ENCODE measurements around the gene ITPKB.
"Not testable (repeated sequence)": the region's sequence is repeated elsewhere in the genome, so short reads cannot be mapped to it uniquely, and the experiment has no call there.

Gene ITPKB

DNA sequence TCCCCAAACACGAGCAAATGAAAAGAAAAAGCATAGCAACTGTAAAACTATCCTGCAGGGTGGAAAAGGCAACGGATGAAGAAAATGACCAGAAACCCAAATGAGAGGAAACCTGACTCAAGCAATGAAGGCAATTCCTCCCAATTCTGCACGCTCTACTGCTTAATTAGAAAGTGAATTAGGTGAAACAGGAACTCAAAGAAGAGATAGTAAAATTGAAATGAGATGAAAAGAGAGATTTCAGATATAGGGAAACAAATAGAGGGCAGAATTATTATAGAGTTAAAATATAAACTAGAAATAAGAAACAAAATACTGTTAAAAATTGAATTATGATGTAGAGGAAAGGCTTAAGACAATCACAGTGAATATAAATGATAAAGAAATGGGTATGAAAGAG, 27.5 kb upstream of the ITPKB start:
- Mint-ChIP-seq H3K27ac (no peak overlapping the region), H3K36me3 (ENCODE audit: low read depth) (no peaks in the 10 kb centered on the region), H3K4me3 (no peak overlapping the region), H3K9me3 (no peaks in the 10 kb centered on the region), H3K27me3 (no peaks in the 10 kb centered on the region), H3K4me1 (ENCODE audit: low read depth) (peaks cover 26% of the 10 kb centered on the region)

GRCh38 chr1:226764533-226764932, 25.5 kb upstream of the ITPKB start:
- Mint-ChIP-seq H3K36me3 (ENCODE audit: low read depth) (no peaks in the 10 kb centered on the region), H3K27ac (peak overlapping the region; percentile 5), H3K27me3 (no peaks in the 10 kb centered on the region), H3K9me3 (no peaks in the 10 kb centered on the region), H3K4me3 (no peak overlapping the region), H3K4me1 (ENCODE audit: low read depth) (peaks cover 29% of the 10 kb centered on the region)

GRCh38 chr1:226763905-226764264, 24.8 kb upstream of the ITPKB start:
- peaks cover 29% of the 10 kb centered on the region for H3K4me1 Mint-ChIP-seq (ENCODE audit: low read depth)
- H3K36me3 Mint-ChIP-seq (ENCODE audit: low read depth), result no peaks in the 10 kb centered on the region
- no peaks in the 10 kb centered on the region for H3K27me3 Mint-ChIP-seq
- H3K4me3 Mint-ChIP-seq, result no peak overlapping the region
- no peaks in the 10 kb centered on the region for H3K9me3 Mint-ChIP-seq
- H3K27ac Mint-ChIP-seq, result peak overlapping the region; percentile 13

DNA sequence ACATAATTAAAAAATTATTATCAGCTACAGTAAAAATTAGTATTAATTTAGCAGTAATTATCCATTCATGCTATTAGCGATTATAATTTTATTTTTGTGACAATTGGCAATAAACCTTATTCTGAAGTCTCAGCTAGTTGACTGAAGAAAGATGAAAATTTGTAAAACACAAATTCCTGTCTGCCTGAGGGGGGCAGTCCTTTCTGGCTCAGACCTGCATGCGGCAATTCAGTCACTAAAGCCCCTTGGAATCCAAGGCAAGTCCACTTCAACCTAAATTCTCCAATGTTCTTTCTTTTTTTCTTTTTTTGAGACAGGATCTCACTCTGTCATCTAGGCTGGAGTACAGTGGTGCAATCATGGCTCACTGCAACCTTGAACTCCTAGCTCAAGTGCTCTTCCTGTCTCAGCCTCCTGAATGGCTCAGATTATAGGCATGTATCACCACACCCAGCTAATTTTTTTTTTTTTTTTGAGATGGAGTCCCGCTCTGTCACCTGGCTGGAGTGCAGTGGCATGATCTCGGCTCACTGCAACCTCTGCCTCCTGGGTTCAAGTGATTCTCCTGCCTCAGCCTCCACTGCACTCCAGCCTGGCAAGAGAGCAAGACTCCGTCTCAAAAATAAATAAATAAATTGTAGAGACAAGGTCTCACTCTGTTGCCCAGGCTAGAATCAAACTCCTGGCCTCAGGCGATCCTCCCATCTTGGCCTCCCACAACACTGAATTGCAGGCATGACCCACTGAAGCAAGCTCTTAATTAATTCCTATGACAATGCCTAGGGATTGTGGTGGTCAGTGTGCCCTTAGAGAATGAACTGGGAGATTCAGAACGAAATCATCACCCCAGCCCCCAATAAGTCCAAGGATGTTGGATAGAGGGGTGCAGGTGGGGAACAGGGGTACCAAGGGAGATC, 24.2 kb upstream of the ITPKB start:
- H3K9me3 Mint-ChIP-seq, result no peaks in the 10 kb centered on the region
- H3K36me3 Mint-ChIP-seq (ENCODE audit: low read depth), result no peaks in the 10 kb centered on the region
- peak overlapping the region; percentile 13 for H3K27ac Mint-ChIP-seq
- H3K4me3 Mint-ChIP-seq, result no peak overlapping the region
- no peaks in the 10 kb centered on the region for H3K27me3 Mint-ChIP-seq
- H3K4me1 Mint-ChIP-seq (ENCODE audit: low read depth), result peaks cover 29% of the 10 kb centered on the region

DNA sequence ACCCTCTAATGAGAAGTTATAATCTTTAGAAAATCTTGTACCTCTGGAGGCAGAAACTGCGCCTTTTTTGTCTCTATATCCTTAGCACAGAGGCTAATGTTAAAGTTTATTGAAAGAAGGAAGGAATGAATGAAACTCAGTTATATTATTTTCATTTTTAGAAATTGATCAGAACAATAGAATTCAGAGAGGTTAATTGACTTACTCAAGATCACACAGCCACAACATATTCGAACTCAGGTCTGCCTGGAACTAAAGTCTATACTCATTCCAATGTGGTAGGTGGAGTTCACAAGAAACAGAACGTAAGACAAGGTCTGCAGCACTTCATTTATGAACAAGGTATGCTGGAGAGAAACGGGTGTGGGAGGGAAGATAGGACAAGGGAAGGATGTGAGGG, 23.0 kb upstream of the ITPKB start:
- Mint-ChIP-seq H3K27ac (no peak overlapping the region), H3K27me3 (no peaks in the 10 kb centered on the region), H3K36me3 (ENCODE audit: low read depth) (no peaks in the 10 kb centered on the region), H3K4me1 (ENCODE audit: low read depth) (peaks cover 29% of the 10 kb centered on the region), H3K9me3 (no peaks in the 10 kb centered on the region), H3K4me3 (no peak overlapping the region)

DNA sequence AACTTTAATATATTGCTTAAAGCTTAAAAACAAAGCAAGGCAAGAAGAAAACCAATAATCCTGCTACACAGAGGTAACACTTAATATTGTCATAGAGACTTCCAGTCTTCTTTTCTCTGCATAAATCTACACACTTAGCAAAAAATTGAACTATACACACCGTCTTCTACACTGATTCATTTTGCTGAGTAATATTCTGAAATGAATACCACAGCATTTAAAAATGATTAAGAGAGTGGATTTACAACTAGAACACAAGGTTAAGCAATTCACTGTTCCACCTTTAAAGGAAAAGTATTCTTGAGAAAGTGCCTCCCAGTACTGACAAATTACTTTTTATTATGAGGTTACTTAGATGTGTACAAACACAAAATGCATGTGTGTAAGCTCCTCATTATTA, 22.2 kb upstream of the ITPKB start:
- Mint-ChIP-seq H3K27me3 (no peaks in the 10 kb centered on the region), H3K9me3 (no peaks in the 10 kb centered on the region), H3K36me3 (ENCODE audit: low read depth) (no peaks in the 10 kb centered on the region), H3K27ac (no peak overlapping the region), H3K4me1 (ENCODE audit: low read depth) (peaks cover 29% of the 10 kb centered on the region), H3K4me3 (no peak overlapping the region)

- peaks cover 24% of the 10 kb centered on the region for H3K4me1 Mint-ChIP-seq (ENCODE audit: low read depth)
- peak overlapping the region; percentile 82 for H3K27ac Mint-ChIP-seq
- no peaks in the 10 kb centered on the region for H3K36me3 Mint-ChIP-seq (ENCODE audit: low read depth)
- H3K27me3 Mint-ChIP-seq, result no peaks in the 10 kb centered on the region
- H3K4me3 Mint-ChIP-seq, result no peak overlapping the region
- no peaks in the 10 kb centered on the region for H3K9me3 Mint-ChIP-seq
Observed at GRCh38 chr1:226754793-226755533, 15.9 kb upstream of the ITPKB start.

DNA sequence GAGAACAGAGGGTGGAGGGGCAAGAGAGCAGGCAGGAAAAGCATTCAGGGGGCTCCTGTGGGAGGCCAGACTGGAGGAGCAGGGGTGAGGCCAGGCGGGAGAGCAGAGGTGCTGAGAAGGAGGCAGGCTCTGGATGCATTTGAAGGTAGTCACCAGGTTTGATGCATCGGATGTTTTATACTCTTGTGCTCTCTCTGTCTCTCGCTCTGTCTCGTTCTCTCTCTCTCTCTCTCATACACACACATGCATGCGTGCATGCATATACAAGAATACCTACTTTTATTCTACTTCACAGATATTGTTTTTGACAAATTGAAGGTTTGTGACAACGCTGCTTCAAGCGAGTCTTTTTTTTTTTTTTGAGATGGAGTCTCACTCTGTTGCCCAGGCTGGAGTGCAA, 15.0 kb upstream of the ITPKB start:
- H3K4me1 Mint-ChIP-seq (ENCODE audit: low read depth), result peaks cover 29% of the 10 kb centered on the region
- no peaks in the 10 kb centered on the region for H3K9me3 Mint-ChIP-seq
- H3K4me3 Mint-ChIP-seq, result no peak overlapping the region
- no peaks in the 10 kb centered on the region for H3K36me3 Mint-ChIP-seq (ENCODE audit: low read depth)
- no peak overlapping the region for H3K27ac Mint-ChIP-seq
- no peaks in the 10 kb centered on the region for H3K27me3 Mint-ChIP-seq

DNA sequence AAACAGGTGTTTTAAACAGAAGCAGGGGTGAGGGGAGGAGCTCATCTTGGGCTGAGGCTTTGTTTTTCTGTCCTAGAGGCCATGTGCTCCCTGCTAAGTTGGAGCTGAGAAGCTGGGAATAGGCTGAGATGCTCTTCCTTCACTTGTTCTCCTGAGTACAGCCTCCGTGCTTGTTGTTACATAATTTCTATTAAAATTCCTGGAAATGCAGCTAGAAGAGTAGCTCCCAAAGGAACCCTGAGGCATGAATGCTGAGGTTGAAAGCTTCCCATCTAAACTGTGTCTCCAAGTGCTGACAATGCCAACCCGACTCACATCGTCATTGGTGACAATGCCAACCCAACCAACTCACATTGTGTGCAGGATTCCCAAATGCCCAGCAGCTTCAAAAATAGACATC, 12.6 kb upstream of the ITPKB start:
- H3K27ac Mint-ChIP-seq, result no peak overlapping the region
- H3K36me3 Mint-ChIP-seq (ENCODE audit: low read depth), result no peaks in the 10 kb centered on the region
- no peak overlapping the region for H3K4me3 Mint-ChIP-seq
- H3K4me1 Mint-ChIP-seq (ENCODE audit: low read depth), result peaks cover 29% of the 10 kb centered on the region
- H3K9me3 Mint-ChIP-seq, result no peaks in the 10 kb centered on the region
- no peaks in the 10 kb centered on the region for H3K27me3 Mint-ChIP-seq

- H3K9me3 Mint-ChIP-seq, result no peaks in the 10 kb centered on the region
- no peaks in the 10 kb centered on the region for H3K36me3 Mint-ChIP-seq (ENCODE audit: low read depth)
- no peak overlapping the region for H3K4me3 Mint-ChIP-seq
- H3K27me3 Mint-ChIP-seq, result no peaks in the 10 kb centered on the region
- peaks cover 29% of the 10 kb centered on the region for H3K4me1 Mint-ChIP-seq (ENCODE audit: low read depth)
- no peak overlapping the region for H3K27ac Mint-ChIP-seq
Observed at GRCh38 chr1:226751214-226751613, 12.1 kb upstream of the ITPKB start.

DNA sequence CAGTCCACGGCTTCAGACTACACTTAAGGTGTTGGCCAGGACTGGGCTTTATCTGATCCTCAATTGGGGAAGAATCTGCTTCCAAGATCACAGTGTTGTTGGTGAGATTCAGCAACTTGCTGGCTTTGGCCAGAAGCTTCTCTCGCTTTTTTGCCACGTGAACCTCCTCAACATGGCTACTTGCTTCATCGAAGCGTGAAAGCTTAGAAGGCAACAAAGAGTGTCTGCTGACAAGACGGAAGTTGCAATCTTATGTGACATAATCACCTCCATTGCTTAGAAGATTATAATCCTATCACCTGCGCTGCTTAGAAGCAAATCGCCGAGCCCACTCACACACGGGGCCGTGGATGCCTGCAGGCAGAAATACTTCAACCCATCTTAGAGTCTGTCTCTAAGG, 10.4 kb upstream of the ITPKB start:
- no peaks in the 10 kb centered on the region for H3K9me3 Mint-ChIP-seq
- H3K27me3 Mint-ChIP-seq, result no peaks in the 10 kb centered on the region
- H3K27ac Mint-ChIP-seq, result no peak overlapping the region
- peaks cover 17% of the 10 kb centered on the region for H3K4me1 Mint-ChIP-seq (ENCODE audit: low read depth)
- H3K36me3 Mint-ChIP-seq (ENCODE audit: low read depth), result no peaks in the 10 kb centered on the region
- H3K4me3 Mint-ChIP-seq, result no peak overlapping the region

- Mint-ChIP-seq H3K36me3 (ENCODE audit: low read depth) (no peaks in the 10 kb centered on the region), H3K9me3 (no peaks in the 10 kb centered on the region)
Observed at GRCh38 chr1:226748306-226748705, 9.2 kb upstream of the ITPKB start.

DNA sequence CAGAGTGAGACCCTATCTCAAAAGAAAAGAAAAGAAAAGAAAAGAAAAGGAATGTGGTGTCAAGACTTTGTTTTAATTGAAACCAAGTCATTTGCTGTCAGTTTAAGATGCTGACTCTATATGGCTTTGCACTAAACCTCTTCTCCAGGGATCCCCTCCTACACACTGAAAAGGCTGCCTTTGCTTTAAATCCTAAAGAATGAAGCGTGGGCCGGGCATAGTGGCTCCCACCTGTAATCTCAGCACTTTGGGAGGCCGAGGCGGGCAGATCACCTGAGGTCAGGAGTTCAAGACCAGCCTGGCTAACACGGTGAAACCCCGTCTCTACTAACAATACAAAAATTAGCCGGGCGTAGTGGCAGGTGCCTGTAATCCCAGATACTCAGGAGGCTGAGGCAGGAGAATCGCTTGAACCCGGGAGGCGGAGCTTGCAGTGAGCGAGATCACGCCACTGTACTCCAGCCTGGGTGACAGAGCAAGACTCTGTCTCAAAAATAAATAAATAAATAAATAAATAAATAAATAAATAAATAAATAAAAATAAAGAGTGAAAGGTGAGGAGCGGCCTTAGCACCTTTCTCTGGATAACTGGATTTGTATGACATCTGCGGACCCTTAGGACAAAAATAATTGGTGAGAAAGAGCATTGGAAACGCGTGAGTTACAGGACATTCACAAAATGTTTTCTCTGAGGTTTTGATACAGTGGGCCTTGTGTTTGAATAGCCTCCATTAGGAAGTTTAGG, 8.6 kb upstream of the ITPKB start:
- not testable (repeated sequence) for H3K9me3 Mint-ChIP-seq; H3K36me3 Mint-ChIP-seq (ENCODE audit: low read depth); H3K27me3 Mint-ChIP-seq

More at GRCh38 chr1:226748306-226748705, 9.2 kb upstream of the ITPKB start:
- Mint-ChIP-seq H3K27me3 (no peaks in the 10 kb centered on the region), H3K27ac (no peak overlapping the region), H3K4me1 (ENCODE audit: low read depth) (peaks cover 7% of the 10 kb centered on the region), H3K4me3 (no peak overlapping the region)

GRCh38 chr1:226743259-226743658, 4.2 kb upstream of the ITPKB start:
- H3K27ac Mint-ChIP-seq, result no peak overlapping the region

More for the DNA sequence above, 8.6 kb upstream of the ITPKB start:
- not testable (repeated sequence) for H3K27ac Mint-ChIP-seq; H3K4me3 Mint-ChIP-seq; H3K4me1 Mint-ChIP-seq (ENCODE audit: low read depth)

DNA sequence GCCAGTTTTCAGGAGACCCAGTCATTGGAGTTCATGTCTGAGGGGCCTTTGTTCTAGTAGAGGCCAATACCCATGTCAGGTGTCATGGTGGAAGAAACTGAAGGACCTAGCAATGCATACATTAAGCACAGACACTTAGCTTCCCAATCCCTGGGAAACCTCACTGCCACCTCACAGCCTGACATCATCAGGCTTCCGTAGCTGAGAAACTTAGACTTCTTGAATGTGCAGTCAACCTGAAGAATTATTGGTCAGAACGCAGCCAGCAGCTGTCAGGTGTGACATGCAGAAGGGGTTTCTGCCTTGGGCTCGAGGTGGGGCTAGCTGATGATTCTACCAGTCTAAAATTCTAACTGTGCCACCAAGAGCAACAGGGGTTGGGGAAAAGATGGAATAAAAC, 1.9 kb upstream of the ITPKB start:
- peaks cover 3% of the 10 kb centered on the region for H3K9me3 Mint-ChIP-seq
- H3K4me1 Mint-ChIP-seq (ENCODE audit: low read depth), result peaks cover 26% of the 10 kb centered on the region
- H3K4me3 Mint-ChIP-seq, result no peak overlapping the region
- peaks cover 4% of the 10 kb centered on the region for H3K36me3 Mint-ChIP-seq (ENCODE audit: low read depth)
- peak overlapping the region; percentile 31 for H3K27ac Mint-ChIP-seq
- H3K27me3 Mint-ChIP-seq, result no peaks in the 10 kb centered on the region

More at GRCh38 chr1:226743259-226743658, 4.2 kb upstream of the ITPKB start:
- H3K4me3 Mint-ChIP-seq, result no peak overlapping the region
- peaks cover 3% of the 10 kb centered on the region for H3K9me3 Mint-ChIP-seq
- peaks cover 26% of the 10 kb centered on the region for H3K4me1 Mint-ChIP-seq (ENCODE audit: low read depth)
- no peaks in the 10 kb centered on the region for H3K36me3 Mint-ChIP-seq (ENCODE audit: low read depth)
- no peaks in the 10 kb centered on the region for H3K27me3 Mint-ChIP-seq

Measured in stimulated activated naive CD8-positive, alpha-beta T cell treated with anti-CD3 and anti-CD28 coated beads, Interleukin-15, Interleukin-2, amounts not matched to agents 100 ng/mL and 50 ng/mL, for 24 hours (primary cell).